ENCODE results near the gene TJP2.

TJP2 gene

GRCh38 chr9:69319324-69320025, 145.4 kb downstream of the TJP2 start:
- TF ChIP-seq CTCF (conservative IDR thresholded peaks at IDR 0.05; ENCODE audit: low read depth, low read length), result no peak
- DNase-seq (ENCODE audit: low read depth), result no peak
- no peak overlapping the region for H3K4me3 ChIP-seq (ENCODE audit: low read depth, low read length)

GRCh38 chr9:69322256-69322655, 148.2 kb downstream of the TJP2 start:
- H3K4me3 ChIP-seq (ENCODE audit: low read depth, low read length), result no peak overlapping the region
- DNase-seq (ENCODE audit: low read depth), result no peak

GRCh38 chr9:69323861-69324260, 149.8 kb downstream of the TJP2 start:
- no peak for TF ChIP-seq CTCF (conservative IDR thresholded peaks at IDR 0.05; ENCODE audit: low read depth, low read length)
- DNase-seq (ENCODE audit: low read depth), result no peak
- H3K4me3 ChIP-seq (ENCODE audit: low read depth, low read length), result no peak overlapping the region

More at GRCh38 chr9:69322256-69322655, 148.2 kb downstream of the TJP2 start:
- no peak for TF ChIP-seq CTCF (conservative IDR thresholded peaks at IDR 0.05; ENCODE audit: low read depth, low read length)
